ENCODE results near the gene CGB3.

DNA sequence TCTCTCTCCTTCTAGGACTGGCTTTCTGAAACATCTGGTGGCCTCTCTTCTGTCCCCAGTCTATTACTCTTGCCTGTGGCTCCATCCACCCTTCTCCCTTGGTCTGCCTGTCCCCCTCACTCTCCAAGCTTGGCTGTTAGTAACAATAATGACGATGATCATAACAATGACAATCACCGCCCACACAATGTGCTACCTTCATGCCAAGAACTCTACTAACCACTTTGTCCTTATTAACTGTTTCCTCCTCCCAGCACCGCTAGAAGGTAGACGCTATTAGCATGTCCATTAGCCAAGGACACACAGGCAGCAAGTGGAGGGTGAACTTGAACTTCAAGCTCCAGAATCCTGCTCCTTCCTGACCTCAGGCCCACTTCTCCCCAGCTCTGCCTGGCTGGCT, 33.7 kb downstream of the CGB3 start:
- TF ChIP-seq POLR2AphosphoS5 (IDR thresholded peaks at IDR 0.05) = no peak
- TF ChIP-seq CTCF (IDR thresholded peaks at IDR 0.05) = no peak
- no peak for TF ChIP-seq POLR2A (IDR thresholded peaks at IDR 0.05)
